Common myeloid progenitor, CD34-positive (primary cell): Measurements from ENCODE around the gene AFF3.

Experiments
- CTCF ChIA-PET: fragments of 350-600 bp; sonication (Branson Sonifier 250); formaldehyde crosslinking; loops from one replicate; lab custom pipeline; 2021; ENCODE audit warnings: antibody characterized with exemption; lab: Charles Lee
- POLR2A ChIA-PET: fragments of 350-600 bp; sonication (Branson Sonifier 250); formaldehyde crosslinking; loops from one replicate; lab custom pipeline; 2021; ENCODE audit warnings: antibody characterized with exemption; lab: Charles Lee
- DNase-seq, 3 donors: peaks; one replicate each; pipeline versions ENCODE4 v3.0.0 to v3.0.0-alpha.2; 2013
- H3K27ac ChIP-seq, 2 experiments: 1 replicate in 1 of 2; 2 replicates in 1 of 2; pipeline ENCODE4 v1.7.0; 2013; ENCODE audit warnings: inconsistent platforms in 2 of 2, low read length in 2 of 2, mild to moderate bottlenecking in 2 of 2, low read depth in 1 of 2, moderate library complexity in 1 of 2; ENCODE audit not compliant: severe bottlenecking in 2 of 2, insufficient read depth in 1 of 2, poor library complexity in 1 of 2
- H3K27me3 ChIP-seq, 5 experiments: replicated peaks in 2 of 5; 1 replicate in 3 of 5; 2 replicates in 2 of 5; pipeline versions ENCODE4 v1.6.1 to v1.7.0; 2013; ENCODE audit warnings: low read length in 4 of 5, mild to moderate bottlenecking in 2 of 5, moderate library complexity in 2 of 5, inconsistent platforms in 1 of 5; ENCODE audit not compliant: insufficient read depth in 5 of 5, control insufficient read depth in 4 of 5
- H3K36me3 ChIP-seq, 4 experiments: 1 replicate in 2 of 4; 2 replicates in 2 of 4; pipeline versions ENCODE4 v1.6.1 to v1.7.0; 2013; ENCODE audit warnings: low read length in 3 of 4, control low read depth in 1 of 4, mild to moderate bottlenecking in 1 of 4; ENCODE audit not compliant: control insufficient read depth in 4 of 4, insufficient read depth in 4 of 4
- H3K4me1 ChIP-seq, 4 experiments: 1 replicate in 3 of 4; 2 replicates in 1 of 4; pipeline versions ENCODE4 v1.6.1 to v1.7.1; 2013; ENCODE audit warnings: low read length in 3 of 4, mild to moderate bottlenecking in 3 of 4, control low read depth in 1 of 4, inconsistent platforms in 1 of 4, moderate library complexity in 1 of 4; ENCODE audit not compliant: control insufficient read depth in 4 of 4, insufficient read depth in 4 of 4; ENCODE audit errors: control extremely low read depth in 1 of 4
- H3K4me3 ChIP-seq, 7 experiments: 1 replicate in 4 of 7; 2 replicates in 3 of 7; pipeline versions ENCODE4 v1.5.1 to v1.7.0; 2013; ENCODE audit warnings: mild to moderate bottlenecking in 7 of 7, low read length in 6 of 7, moderate library complexity in 6 of 7, inconsistent platforms in 2 of 7, low read depth in 2 of 7, control low read depth in 1 of 7; ENCODE audit not compliant: insufficient read depth in 4 of 7, control insufficient read depth in 1 of 7; ENCODE audit errors: extremely low read depth in 1 of 7
- H3K9me3 ChIP-seq, 5 experiments: 1 replicate in 4 of 5; 2 replicates in 1 of 5; pipeline versions ENCODE4 v1.6.1 to v1.7.1; 2013; ENCODE audit warnings: low read length in 4 of 5, mild to moderate bottlenecking in 2 of 5, inconsistent platforms in 1 of 5, low read depth in 1 of 5, moderate library complexity in 1 of 5; ENCODE audit not compliant: control insufficient read depth in 4 of 5, insufficient read depth in 2 of 5; ENCODE audit errors: control extremely low read depth in 1 of 5
- WGBS: methylation state at CpG from one replicate; pipeline ENCODE4 v1.1.5; 2013; ENCODE audit not compliant: insufficient coverage; 5-methylcytosine and 5-hydroxymethylcytosine counted together

Gene AFF3

GRCh38 chr2:99545604-99546003 is 596.8 kb downstream of the AFF3 start:
- Histone ChIP-seq H3K9me3 (no peaks in the 10 kb centered on the region), H3K27ac (no peak overlapping the region), H3K36me3 (peaks cover 0 to 10% (median 0%) of the 10 kb centered on the region in 4 experiments), H3K4me3 (no peak overlapping the region), H3K27me3 (no peaks in the 10 kb centered on the region), H3K4me1 (no peaks in the 10 kb centered on the region)
- WGBS = 100% methylated on average over 3 of the region's 3 CpGs
- ChIA-PET POLR2A (no interaction called here), CTCF (interaction anchor here (1.2 to 1.7 kb wide), 2 partner anchors 8 to 14 kb away, joined by 3 to 4 read pairs; no protein-coding TSS in a partner anchor)
- DNase-seq = no peak

- CTCF ChIA-PET = interaction anchor here (1.2 to 1.7 kb wide), 2 partner anchors 9 to 14 kb away, joined by 3 to 4 read pairs; no protein-coding TSS in a partner anchor
- Histone ChIP-seq H3K9me3 (no peaks in the 10 kb centered on the region), H3K36me3 (peaks cover 0 to 5% (median 0%) of the 10 kb centered on the region in 4 experiments), H3K4me1 (no peaks in the 10 kb centered on the region), H3K27me3 (no peaks in the 10 kb centered on the region), H3K27ac (no peak overlapping the region), H3K4me3 (no peak overlapping the region)
- no CpG with 5 or more reads among the region's 1 CpG for WGBS
- no peak for DNase-seq
- POLR2A ChIA-PET = no interaction called here
These were observed 597.3 kb downstream of the AFF3 start for GRCh38 chr2:99545066-99545465.

GRCh38 chr2:99544608-99545007 is 597.8 kb downstream of the AFF3 start:
- ChIA-PET CTCF (interaction anchor here (1.7 kb wide), 1 partner anchor 9 kb away, joined by 4 read pairs; no protein-coding TSS in a partner anchor), POLR2A (no interaction called here)
- H3K4me1 ChIP-seq = no peaks in the 10 kb centered on the region
- WGBS = 79% methylated on average over 4 of the region's 6 CpGs
- no peak for DNase-seq
- H3K27me3 ChIP-seq = no peaks in the 10 kb centered on the region
- peaks cover 0 to 4% (median 0%) of the 10 kb centered on the region in 4 experiments for H3K36me3 ChIP-seq
- H3K4me3 ChIP-seq = no peak overlapping the region
- no peaks in the 10 kb centered on the region for H3K9me3 ChIP-seq
- H3K27ac ChIP-seq = no peak overlapping the region

DNA sequence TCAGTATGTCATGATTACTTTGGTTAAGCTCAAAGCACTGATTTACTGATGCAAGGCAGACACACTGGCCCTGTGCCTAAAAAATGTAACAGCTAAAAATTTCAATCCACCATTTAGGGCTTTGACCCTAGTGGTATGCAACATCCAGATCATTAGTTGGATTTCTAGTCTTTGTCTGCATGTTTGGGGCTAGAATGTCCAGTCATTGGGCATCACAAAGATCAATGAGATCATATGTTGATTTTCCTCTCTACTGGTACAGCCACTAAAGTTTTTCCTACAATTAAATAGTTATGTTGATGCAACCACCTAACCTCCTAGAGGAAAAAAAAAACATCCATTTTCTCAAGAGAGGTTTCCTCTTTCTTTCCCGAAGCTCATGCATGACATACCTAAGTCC is 599.1 kb downstream of the AFF3 start:
- no peak overlapping the region for H3K27ac ChIP-seq
- no peaks in the 10 kb centered on the region for H3K9me3 ChIP-seq
- no peaks in the 10 kb centered on the region for H3K4me1 ChIP-seq
- peaks cover 0 to 4% (median 0%) of the 10 kb centered on the region in 4 experiments for H3K36me3 ChIP-seq
- ChIA-PET POLR2A (no interaction called here), CTCF (interaction anchor here (1.4 kb wide), 1 partner anchor 15 kb away, joined by 5 read pairs; no protein-coding TSS in a partner anchor)
- DNase-seq = no peak
- no peaks in the 10 kb centered on the region for H3K27me3 ChIP-seq
- H3K4me3 ChIP-seq = no peak overlapping the region
- no CpG with 5 or more reads among the region's 1 CpG for WGBS

DNA sequence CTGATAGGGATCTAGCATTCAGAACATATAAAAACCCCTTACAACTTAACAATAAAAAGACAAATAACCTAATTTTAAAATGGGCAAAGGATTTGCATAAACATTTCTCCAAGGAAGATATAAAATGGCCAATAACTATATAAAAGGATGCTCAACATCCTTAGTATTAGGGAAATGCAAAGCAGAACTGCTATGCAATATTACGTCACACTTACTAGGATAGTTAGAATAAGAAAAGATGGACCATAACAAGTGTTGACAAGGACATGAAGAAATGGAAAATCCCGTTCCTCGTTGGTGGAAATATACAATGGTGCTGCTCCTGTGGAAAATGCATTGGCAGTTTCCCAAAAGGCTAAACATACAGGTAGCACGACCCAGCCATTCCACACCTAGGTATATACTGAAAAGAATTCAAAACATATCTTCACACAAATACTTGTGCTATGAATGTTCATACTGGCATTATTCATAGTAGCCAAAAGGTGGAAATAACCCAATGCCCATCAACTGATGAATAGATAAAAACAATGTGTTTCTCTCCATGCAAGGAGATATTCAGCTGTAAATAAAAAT is 604.4 kb downstream of the AFF3 start:
- H3K36me3 ChIP-seq = no peaks in the 10 kb centered on the region
- H3K9me3 ChIP-seq = peaks cover 0 to 2% (median 0%) of the 10 kb centered on the region in 5 experiments
- H3K27me3 ChIP-seq = no peaks in the 10 kb centered on the region
- H3K4me3 ChIP-seq = no peak overlapping the region
- POLR2A ChIA-PET = no interaction called here
- no peak overlapping the region for H3K27ac ChIP-seq
- DNase-seq = no peak
- 93% methylated on average over 3 of the region's 4 CpGs for WGBS
- CTCF ChIA-PET = no interaction called here
- no peaks in the 10 kb centered on the region for H3K4me1 ChIP-seq

- WGBS = 100% methylated on average over 1 of the region's 2 CpGs
- Histone ChIP-seq H3K36me3 (no peaks in the 10 kb centered on the region), H3K27ac (no peak overlapping the region), H3K4me3 (no peak overlapping the region), H3K9me3 (no peaks in the 10 kb centered on the region), H3K27me3 (no peaks in the 10 kb centered on the region), H3K4me1 (no peaks in the 10 kb centered on the region)
- DNase-seq = no peak
- ChIA-PET CTCF (no interaction called here), POLR2A (no interaction called here)
These were observed 618.3 kb downstream of the AFF3 start for GRCh38 chr2:99524056-99524455.

GRCh38 chr2:99522157-99522556 is 620.2 kb downstream of the AFF3 start:
- Histone ChIP-seq H3K4me1 (no peaks in the 10 kb centered on the region), H3K27me3 (no peaks in the 10 kb centered on the region), H3K9me3 (no peaks in the 10 kb centered on the region), H3K27ac (no peak overlapping the region), H3K4me3 (no peak overlapping the region), H3K36me3 (no peaks in the 10 kb centered on the region)
- ChIA-PET POLR2A (no interaction called here), CTCF (no interaction called here)
- no peak for DNase-seq
- WGBS = 100% methylated on average over 1 of the region's 2 CpGs
